Measurements from ENCODE around the gene NSG1. TPM values are rescaled to one million over a fixed set of nuclear protein-coding genes. Genes with fewer than 3 reads are reported as not detected.

NSG1 gene
- total RNA-seq, 1 experiment from 2014 or later = not detected

DNA sequence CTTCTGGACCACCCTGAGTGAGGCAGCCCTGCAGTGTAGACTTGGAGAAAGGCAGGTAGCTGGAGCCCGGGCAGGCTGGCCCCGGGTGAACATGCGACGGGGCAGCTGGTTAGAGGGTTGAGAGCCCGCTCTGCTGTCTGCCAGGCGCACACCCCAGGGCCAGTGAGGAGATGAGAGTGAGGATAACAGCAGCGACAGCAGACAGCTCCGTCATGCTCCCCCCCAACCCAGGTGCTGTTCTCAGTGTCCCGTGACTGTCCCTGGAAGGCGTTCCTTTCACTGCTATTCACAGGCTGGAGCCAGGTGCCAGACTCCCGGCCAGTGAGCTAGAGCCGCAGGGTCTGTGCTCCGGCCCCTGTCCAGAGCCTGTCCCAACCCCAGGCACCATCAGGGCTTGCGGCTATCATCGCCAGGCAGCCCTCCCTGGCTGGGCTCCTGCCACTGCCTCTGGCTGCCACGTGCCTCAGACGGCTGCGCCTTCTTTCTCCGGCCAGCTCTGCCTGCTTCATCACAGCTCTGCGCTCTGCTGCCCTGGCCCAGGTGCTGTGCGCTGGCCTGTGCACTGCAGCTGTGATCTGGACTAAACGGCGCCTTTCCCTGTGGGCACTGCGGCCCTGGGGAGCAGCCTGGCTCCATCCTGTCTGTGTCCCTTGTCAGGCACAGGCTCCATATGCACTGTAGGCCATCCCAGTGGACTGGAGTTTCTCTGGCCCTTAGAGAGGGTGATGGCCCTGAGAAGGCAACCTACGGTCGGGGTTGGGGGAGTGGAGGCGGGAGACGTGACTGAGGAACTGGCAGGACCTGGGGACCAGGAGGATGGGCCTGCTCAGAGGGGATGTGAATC is 19.8 kb downstream of the NSG1 start:
- Histone ChIP-seq H3K4me3 (ENCODE audit: low read depth in 2 of 2, low read length in 2 of 2) (no peak overlapping the region), H3K27me3 (ENCODE audit: control insufficient read depth, insufficient read depth, low read length) (no peaks in the 10 kb centered on the region), H3K4me1 (ENCODE audit: control insufficient read depth, insufficient read depth, low read length) (no peaks in the 10 kb centered on the region), H3K36me3 (ENCODE audit: control insufficient read depth, insufficient read depth, low read length) (no peaks in the 10 kb centered on the region), H3K9me3 (ENCODE audit: control insufficient read depth, insufficient read depth, low read depth, low read length) (no peaks in the 10 kb centered on the region), H3K27ac (ENCODE audit: low read length) (no peak overlapping the region)
- in situ Hi-C loops (cut with HindIII; ENCODE audit: low pct_unique_long_range_greater_than_20kb, low sequenced_read_pairs) (no loop called here), intact Hi-C loops (cut with micrococcal nuclease; ENCODE audit: unreplicated experiment) (no loop called here)
- DNase-seq (ENCODE audit: low read depth, low spot score) = no peak
- ChIA-PET POLR2A (no interaction called here), CTCF (no interaction called here)
- ATAC-seq = peak; percentile 36; the same call in 1 of the 2 replicates
- no TSS peak for BruUV-seq (replicated peaks)
- TF ChIP-seq TCF7L2 (IDR thresholded peaks at IDR 0.05; ENCODE audit: low read depth, low read length) (no peak), POLR2AphosphoS5 (IDR thresholded peaks at IDR 0.05; ENCODE audit: low read depth, low read length) (no peak), SIN3A (IDR thresholded peaks at IDR 0.05; ENCODE audit: borderline replicate concordance, insufficient read depth, low read depth, low read length) (no peak)
- TF ChIP-seq, protein P1, sequence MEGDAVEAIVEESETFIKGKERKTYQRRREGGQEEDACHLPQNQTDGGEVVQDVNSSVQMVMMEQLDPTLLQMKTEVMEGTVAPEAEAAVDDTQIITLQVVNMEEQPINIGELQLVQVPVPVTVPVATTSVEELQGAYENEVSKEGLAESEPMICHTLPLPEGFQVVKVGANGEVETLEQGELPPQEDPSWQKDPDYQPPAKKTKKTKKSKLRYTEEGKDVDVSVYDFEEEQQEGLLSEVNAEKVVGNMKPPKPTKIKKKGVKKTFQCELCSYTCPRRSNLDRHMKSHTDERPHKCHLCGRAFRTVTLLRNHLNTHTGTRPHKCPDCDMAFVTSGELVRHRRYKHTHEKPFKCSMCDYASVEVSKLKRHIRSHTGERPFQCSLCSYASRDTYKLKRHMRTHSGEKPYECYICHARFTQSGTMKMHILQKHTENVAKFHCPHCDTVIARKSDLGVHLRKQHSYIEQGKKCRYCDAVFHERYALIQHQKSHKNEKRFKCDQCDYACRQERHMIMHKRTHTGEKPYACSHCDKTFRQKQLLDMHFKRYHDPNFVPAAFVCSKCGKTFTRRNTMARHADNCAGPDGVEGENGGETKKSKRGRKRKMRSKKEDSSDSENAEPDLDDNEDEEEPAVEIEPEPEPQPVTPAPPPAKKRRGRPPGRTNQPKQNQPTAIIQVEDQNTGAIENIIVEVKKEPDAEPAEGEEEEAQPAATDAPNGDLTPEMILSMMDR (IDR thresholded peaks at IDR 0.05) = no peak
- TF ChIP-seq, protein P2, sequence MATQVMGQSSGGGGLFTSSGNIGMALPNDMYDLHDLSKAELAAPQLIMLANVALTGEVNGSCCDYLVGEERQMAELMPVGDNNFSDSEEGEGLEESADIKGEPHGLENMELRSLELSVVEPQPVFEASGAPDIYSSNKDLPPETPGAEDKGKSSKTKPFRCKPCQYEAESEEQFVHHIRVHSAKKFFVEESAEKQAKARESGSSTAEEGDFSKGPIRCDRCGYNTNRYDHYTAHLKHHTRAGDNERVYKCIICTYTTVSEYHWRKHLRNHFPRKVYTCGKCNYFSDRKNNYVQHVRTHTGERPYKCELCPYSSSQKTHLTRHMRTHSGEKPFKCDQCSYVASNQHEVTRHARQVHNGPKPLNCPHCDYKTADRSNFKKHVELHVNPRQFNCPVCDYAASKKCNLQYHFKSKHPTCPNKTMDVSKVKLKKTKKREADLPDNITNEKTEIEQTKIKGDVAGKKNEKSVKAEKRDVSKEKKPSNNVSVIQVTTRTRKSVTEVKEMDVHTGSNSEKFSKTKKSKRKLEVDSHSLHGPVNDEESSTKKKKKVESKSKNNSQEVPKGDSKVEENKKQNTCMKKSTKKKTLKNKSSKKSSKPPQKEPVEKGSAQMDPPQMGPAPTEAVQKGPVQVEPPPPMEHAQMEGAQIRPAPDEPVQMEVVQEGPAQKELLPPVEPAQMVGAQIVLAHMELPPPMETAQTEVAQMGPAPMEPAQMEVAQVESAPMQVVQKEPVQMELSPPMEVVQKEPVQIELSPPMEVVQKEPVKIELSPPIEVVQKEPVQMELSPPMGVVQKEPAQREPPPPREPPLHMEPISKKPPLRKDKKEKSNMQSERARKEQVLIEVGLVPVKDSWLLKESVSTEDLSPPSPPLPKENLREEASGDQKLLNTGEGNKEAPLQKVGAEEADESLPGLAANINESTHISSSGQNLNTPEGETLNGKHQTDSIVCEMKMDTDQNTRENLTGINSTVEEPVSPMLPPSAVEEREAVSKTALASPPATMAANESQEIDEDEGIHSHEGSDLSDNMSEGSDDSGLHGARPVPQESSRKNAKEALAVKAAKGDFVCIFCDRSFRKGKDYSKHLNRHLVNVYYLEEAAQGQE (IDR thresholded peaks at IDR 0.05; ENCODE audit: insufficient read depth in 1 of 2, low read depth in 2 of 2, low read length in 1 of 2) = no peak

DNA sequence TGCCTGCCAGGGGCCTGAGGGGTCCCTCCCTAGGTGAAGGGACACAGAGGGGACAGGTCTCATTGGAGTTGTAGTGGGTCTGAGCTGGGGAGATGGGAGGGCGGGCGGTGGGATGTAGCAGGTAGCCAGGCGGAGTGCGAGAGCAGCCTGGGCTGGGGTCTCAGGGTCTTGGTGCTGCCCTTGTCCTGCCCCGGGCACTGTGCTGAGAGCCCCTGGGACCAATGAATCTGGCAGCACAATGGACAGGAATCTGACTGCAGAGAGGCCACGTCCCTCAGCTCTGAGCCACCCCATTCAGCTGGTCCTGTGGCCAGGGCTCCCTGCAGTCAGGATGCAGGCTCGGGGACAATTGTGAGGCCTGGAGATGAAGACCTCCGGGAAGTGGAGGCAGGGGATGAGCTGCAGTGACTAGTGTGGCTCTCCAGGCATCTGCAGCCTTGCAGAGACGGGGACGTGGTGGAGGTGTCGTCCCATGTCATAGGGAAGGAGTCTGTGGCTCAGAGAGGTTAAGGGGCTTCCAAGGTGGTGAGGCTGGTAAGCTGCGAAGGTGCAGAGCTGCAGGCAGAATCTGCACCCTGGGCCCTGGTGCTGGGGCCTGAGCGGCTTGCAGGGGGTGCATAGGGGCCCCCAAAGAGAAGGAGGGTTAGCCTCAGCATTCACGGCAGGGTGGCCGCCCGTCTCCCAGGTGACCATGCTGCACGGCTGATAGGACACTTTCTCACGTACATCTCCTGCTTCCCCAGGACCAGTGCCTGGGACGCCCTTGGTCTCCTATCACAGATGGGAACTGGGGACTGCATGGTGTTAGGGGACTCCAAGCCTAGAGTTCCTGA is 20.6 kb downstream of the NSG1 start:
- ATAC-seq (peak; percentile 51; the same call in 1 of the 2 replicates), DNase-seq (ENCODE audit: low read depth, low spot score) (no peak)
- Histone ChIP-seq H3K4me1 (ENCODE audit: control insufficient read depth, insufficient read depth, low read length) (no peaks in the 10 kb centered on the region), H3K4me3 (ENCODE audit: low read depth in 2 of 2, low read length in 2 of 2) (no peak overlapping the region), H3K27ac (ENCODE audit: low read length) (no peak overlapping the region), H3K9me3 (ENCODE audit: control insufficient read depth, insufficient read depth, low read depth, low read length) (no peaks in the 10 kb centered on the region), H3K27me3 (ENCODE audit: control insufficient read depth, insufficient read depth, low read length) (no peaks in the 10 kb centered on the region), H3K36me3 (ENCODE audit: control insufficient read depth, insufficient read depth, low read length) (no peaks in the 10 kb centered on the region)
- TF ChIP-seq POLR2AphosphoS5 (IDR thresholded peaks at IDR 0.05; ENCODE audit: low read depth, low read length) (no peak), SIN3A (IDR thresholded peaks at IDR 0.05; ENCODE audit: borderline replicate concordance, insufficient read depth, low read depth, low read length) (no peak), TCF7L2 (IDR thresholded peaks at IDR 0.05; ENCODE audit: low read depth, low read length) (no peak)
- TF ChIP-seq, protein P1 (IDR thresholded peaks at IDR 0.05) = no peak
- TF ChIP-seq, protein P2 (IDR thresholded peaks at IDR 0.05; ENCODE audit: insufficient read depth in 1 of 2, low read depth in 2 of 2, low read length in 1 of 2) = no peak
- ChIA-PET POLR2A (no interaction called here), CTCF (interaction anchor here (0.6 kb wide), 1 partner anchor 20 kb away, joined by 6 read pairs; no protein-coding TSS in a partner anchor)
- in situ Hi-C loops (cut with HindIII; ENCODE audit: low pct_unique_long_range_greater_than_20kb, low sequenced_read_pairs) = no loop called here
- no TSS peak for BruUV-seq (replicated peaks)
- intact Hi-C loops (cut with micrococcal nuclease; ENCODE audit: unreplicated experiment) = no loop called here
